K562 (cell line): ENCODE results near the gene NFKBIB. TPM values are rescaled to one million over a fixed set of nuclear protein-coding genes. Genes with fewer than 3 reads are reported as not detected.

Experiments used
- ATF6 ChIP-seq: sonication (generic); formaldehyde crosslinking; IDR thresholded peaks from 2 replicates; pipeline ENCODE4 v1.4.0; 2020; ENCODE audit warnings: mild to moderate bottlenecking, missing genetic modification reagents
- CREB3L1 ChIP-seq: fragments of 450-650 bp; IDR thresholded peaks from 2 replicates; pipeline ENCODE4 v1.6.1; 2014; ENCODE audit warnings: low read depth, mild to moderate bottlenecking, moderate library complexity, borderline replicate concordance
- CSDE1 ChIP-seq, 2 experiments: fragments of 450-650 bp; IDR thresholded peaks; 2 replicates each; pipeline ENCODE4 v1.6.1; 2016; ENCODE audit warnings: mild to moderate bottlenecking in 1 of 2
- MTA1 ChIP-seq: fragments of 450-650 bp; IDR thresholded peaks from 2 replicates; pipeline ENCODE4 v1.6.1; 2017; ENCODE audit warnings: borderline replicate concordance
- PHB ChIP-seq: fragments of 250-450 bp; sonication (Bioruptor Pico); IDR thresholded peaks from 2 replicates; pipeline ENCODE4 v1.5.0; 2021
- POLR2H ChIP-seq: IDR thresholded peaks from 2 replicates; pipeline ENCODE4 v1.6.1; 2016; ENCODE audit warnings: missing genetic modification characterization, low read depth, mild to moderate bottlenecking, control low read depth, missing compliant biosample characterization, moderate library complexity
- SIRT6 ChIP-seq: IDR thresholded peaks from one replicate; pipeline ENCODE4 v1.6.1; 2012; ENCODE audit warnings: low read depth, mild to moderate bottlenecking, control low read depth, inconsistent platforms, low read length, moderate library complexity
- TCF7L2 ChIP-seq: fragments of 150-350 bp; IDR thresholded peaks from 2 replicates; pipeline ENCODE4 v1.6.1; 2016; ENCODE audit warnings: low read depth, mild to moderate bottlenecking, low read length, moderate library complexity
- TFAM ChIP-seq: fragments of 250-450 bp; sonication (Bioruptor Pico); conservative IDR thresholded peaks from 2 replicates; pipeline ENCODE4 v1.5.0; 2021; ENCODE audit warnings: mild to moderate bottlenecking, moderate library complexity
- TOE1 ChIP-seq, 2 experiments: fragments of 450-650 bp in 1 of 2; sonication (generic) in 1 of 2; formaldehyde crosslinking in 1 of 2; IDR thresholded peaks; 2 replicates each; pipeline versions ENCODE4 v1.7.1 to v1.8.0; 2016 to 2022; ENCODE audit warnings: borderline replicate concordance in 2 of 2, mild to moderate bottlenecking in 2 of 2, antibody characterized with exemption in 1 of 2, inconsistent platforms in 1 of 2, low read depth in 1 of 2, missing genetic modification reagents in 1 of 2, moderate library complexity in 1 of 2
- XRCC4 ChIP-seq: IDR thresholded peaks from one replicate; pipeline ENCODE4 v1.6.1; 2011; ENCODE audit not compliant: insufficient read depth, insufficient read length; ENCODE audit errors: extremely low read depth
- ZNF3 ChIP-seq: fragments of 250-450 bp; sonication (Bioruptor Pico); IDR thresholded peaks from 2 replicates; pipeline ENCODE4 v1.5.0; 2021; ENCODE audit warnings: mild to moderate bottlenecking, moderate library complexity
- polyA plus RNA-seq, 8 experiments: library from polyadenylated mRNA; depleted of rRNA in 4 of 8; stranded (reverse) in 5 of 8; unstranded in 3 of 8; fragments of >200 nt; fragmentation: Nextera tagmentation in 2 of 8; fragmentation: Illumina TruSeq in 1 of 8; extraction: Ambion mirVana in 2 of 8; extraction: Trizol in 1 of 8; gene quantifications; 2 replicates each; pipeline versions ENCODE4 v1.2.1 to v1.2.3, GENCODE V29; 2011 to 2014; ENCODE audit warnings: inconsistent platforms in 1 of 8, missing spikeins in 1 of 8
- total RNA-seq, 7 experiments: library from RNA; depleted of rRNA in 6 of 7; stranded (reverse); fragments of >200 nt in 6 of 7; fragmentation: Illumina TruSeq in 2 of 7; extraction: Trizol in 2 of 7; gene quantifications; 2 replicates each; pipeline versions ENCODE4 v1.2.1 to v1.2.3, GENCODE V29; 2011 to 2021; ENCODE audit warnings: low replicate concordance in 1 of 7

Gene NFKBIB
- total and polyA plus RNA-seq, 9 of the 15 experiments (the other 6 are each of a cell fraction or from before 2014, with no cell fraction given), result 1.5 to 44.9 (median 10.4) TPM

GRCh38 chr19:38852231-38853044, 47.3 kb upstream of the NFKBIB start (continued):
- TF ChIP-seq CSDE1 (IDR thresholded peaks at IDR 0.05), result no peak
- TF ChIP-seq PHB (CRISPR knock-in tag), result no peak
- no peak for TF ChIP-seq TCF7L2
- 0 out of 2 replicates have a peak, but pooled peaks have one; percentile 12 for TF ChIP-seq POLR2H (tag)
- no peak for TF ChIP-seq MTA1
- TF ChIP-seq SIRT6, result no peak
- TF ChIP-seq ATF6 (CRISPR knock-in tag), result no peak
- TF ChIP-seq TOE1 (IDR thresholded peaks at IDR 0.05; ENCODE audit: borderline replicate concordance), result 0 out of 2 replicates have a peak, but pooled peaks have one; percentile 39
- 0 out of 2 replicates have a peak, but pooled peaks have one; percentile 22 for TF ChIP-seq TOE1 (CRISPR knock-in tag; IDR thresholded peaks at IDR 0.05; ENCODE audit: borderline replicate concordance, low read depth)
- no peak for TF ChIP-seq TFAM (CRISPR knock-in tag)
- TF ChIP-seq ZNF3 (CRISPR knock-in tag), result no peak
- no peak for TF ChIP-seq XRCC4
- no peak for TF ChIP-seq CREB3L1
